OCI-LY7 (cell line): Measurements from ENCODE around the gene OSER1.

Source experiments
- CTCF ChIP-seq: fragments of 200-600 bp; sonication (generic); conservative IDR thresholded peaks from 2 replicates; pipeline ENCODE4 v1.5.1; 2014; ENCODE audit warnings: mild to moderate bottlenecking, antibody characterized with exemption, low read length, moderate library complexity, mixed read lengths
- EZH2phosphoT487 ChIP-seq: fragments of 200-600 bp; sonication (generic); IDR thresholded peaks from 2 replicates; pipeline ENCODE4 v1.6.1; 2018; ENCODE audit warnings: low read depth, borderline replicate concordance, mild to moderate bottlenecking, mixed run types, antibody characterized with exemption, low read length, moderate library complexity, mixed read lengths

GRCh38 chr20:44203161-44203560 is 7.4 kb downstream of the OSER1 start:
- no peak for TF ChIP-seq CTCF
- TF ChIP-seq EZH2phosphoT487: no peak
